CD4-positive, alpha-beta T cell treated with Interleukin-4 for 1 hour (primary cell): ENCODE results near the gene LAPTM5.
A peak's percentile ranks its signal among the peaks of the same experiment; 100 is the strongest.

Experiments used
- DNase-seq, 2 donors: peaks; one replicate each; pipeline ENCODE4 v3.0.0-alpha.2; 2020 to 2022

Gene LAPTM5

GRCh38 chr1:30754684-30755171 is 2.8 kb downstream of the LAPTM5 start:
- DNase-seq: peak in 1 of 2 donors; percentile 87

- DNase-seq: peak; percentile 46 to 48
Measured at GRCh38 chr1:30753660-30754123, 3.9 kb downstream of the LAPTM5 start.

DNA sequence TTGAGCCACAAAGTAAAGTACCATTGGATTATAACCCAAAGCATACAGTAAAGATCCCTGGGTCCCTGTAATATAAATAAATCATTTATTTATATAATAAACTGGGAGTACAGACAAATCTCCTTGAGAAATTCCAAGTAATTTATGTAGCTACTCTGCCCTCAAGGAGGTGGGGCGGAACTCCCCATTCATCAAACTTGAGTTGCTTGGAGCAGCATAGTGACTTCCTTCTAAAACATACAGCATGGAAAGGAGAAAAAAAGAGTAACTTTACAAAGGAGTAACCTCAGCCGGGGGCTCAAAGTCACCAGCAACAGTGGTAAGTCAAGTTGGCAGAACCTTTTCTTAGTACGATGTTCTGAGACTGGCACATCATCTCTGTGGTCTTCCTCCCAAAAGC is 4.5 kb downstream of the LAPTM5 start:
- no peak for DNase-seq

GRCh38 chr1:30752651-30752908 is 5.0 kb downstream of the LAPTM5 start:
- DNase-seq: no peak

DNA sequence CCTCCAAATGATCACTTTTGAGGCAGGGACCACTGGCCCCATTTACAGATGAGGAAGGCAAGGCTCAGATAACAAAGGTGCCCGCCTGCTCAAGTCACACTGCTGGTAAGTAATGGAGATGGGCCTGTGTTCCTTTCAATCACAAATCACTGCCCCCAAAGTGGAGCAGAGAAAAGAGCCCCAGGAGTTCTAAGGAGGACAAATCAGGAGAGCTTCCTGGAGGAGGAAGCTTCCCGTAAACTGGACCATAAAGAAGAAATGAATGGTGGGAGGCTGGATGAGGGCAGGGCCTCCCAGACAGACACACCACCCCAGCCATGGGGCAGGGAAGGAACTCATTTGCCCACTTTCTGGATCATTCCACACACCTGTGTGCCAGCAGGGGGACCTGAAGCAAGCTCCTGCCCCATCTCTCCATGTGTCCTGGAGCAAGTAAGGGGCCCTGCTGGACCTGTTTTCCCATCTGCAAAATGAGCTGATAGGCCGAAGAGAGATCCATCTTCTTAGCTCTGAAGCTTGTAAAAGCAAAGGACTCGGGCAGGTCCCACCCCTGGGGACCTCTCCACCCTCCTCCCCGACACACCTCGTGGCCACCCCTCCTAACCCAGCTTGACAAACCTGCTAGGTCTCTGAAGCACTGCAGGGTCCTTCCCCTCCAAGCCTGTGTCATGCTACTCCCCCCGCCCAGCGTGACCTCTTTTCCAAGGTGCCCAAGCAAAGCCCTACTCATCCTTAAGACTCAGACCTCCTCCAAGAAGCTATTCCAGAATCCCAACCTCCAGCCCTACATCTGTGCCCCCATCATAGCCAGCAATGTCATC is 5.5 kb downstream of the LAPTM5 start:
- DNase-seq: peak in 1 of 2 donors; percentile 33

GRCh38 chr1:30750731-30751291 is 6.8 kb downstream of the LAPTM5 start:
- peak; percentile 41 to 83 for DNase-seq

- peak; percentile 76 to 80 for DNase-seq
Measured at GRCh38 chr1:30749691-30750583, 7.6 kb downstream of the LAPTM5 start.

DNA sequence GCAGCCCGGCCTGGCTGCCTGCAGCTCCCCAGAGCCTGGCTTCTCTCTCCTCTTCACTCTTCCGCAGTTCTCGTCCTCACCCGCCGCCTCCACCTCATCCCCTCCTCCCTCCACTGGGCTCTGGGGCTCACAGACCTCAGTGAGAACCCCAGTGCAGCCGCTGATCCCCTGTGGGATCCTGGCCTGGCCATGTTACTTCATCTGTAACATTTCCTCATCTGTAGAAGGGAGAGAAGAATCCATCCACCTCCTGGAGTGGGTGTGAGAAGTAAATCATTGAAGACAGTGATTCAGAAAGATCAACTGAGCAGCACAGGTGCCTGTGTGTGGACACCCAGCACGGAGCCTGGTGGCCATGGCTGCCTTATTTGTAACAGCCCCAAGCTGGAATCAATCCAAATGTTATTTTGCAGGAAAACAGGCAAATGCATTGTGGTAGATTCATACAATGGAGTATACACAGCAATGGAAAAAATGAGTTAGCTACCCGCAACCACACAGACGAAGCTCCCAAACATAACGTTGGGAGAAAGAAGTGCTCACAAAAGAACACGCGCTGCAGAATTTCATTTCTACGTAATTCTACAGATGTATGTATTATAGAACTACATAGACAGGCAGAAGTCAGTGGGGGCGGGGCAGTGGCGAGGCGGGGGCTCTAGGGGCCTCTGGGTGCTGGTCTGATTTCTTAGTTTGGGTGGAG is 8.7 kb downstream of the LAPTM5 start:
- DNase-seq: no peak

DNA sequence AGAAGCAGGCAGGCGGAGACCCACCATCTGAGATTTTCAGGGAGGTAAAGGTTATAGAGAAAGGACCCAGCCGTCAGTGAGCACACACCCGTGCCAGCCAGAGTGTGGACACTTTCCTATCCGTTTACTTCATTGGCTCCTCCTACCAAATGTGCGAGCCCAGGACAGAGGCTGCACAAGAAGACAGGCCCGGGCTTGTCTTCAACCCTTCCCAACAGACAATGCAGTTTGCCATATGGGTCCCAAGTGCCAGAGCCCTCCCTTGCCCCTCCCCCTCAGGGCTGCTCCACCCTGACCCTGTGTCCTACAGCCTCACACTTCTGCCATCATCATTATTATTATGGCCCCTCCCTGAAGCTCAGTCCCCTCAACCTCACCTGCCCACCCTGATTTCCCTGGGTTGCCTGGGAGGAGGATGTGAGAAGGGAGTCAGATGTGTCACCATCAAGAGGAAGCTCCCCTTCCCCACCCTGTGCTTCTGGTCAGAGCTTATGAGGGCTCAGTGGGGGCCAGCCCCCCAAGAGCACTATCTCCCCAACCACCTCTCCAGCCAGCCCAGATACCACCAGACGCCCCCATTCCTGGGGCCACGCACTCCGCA is 9.4 kb downstream of the LAPTM5 start:
- no peak for DNase-seq

- no peak for DNase-seq
Measured at GRCh38 chr1:30747033-30748008, 10.3 kb downstream of the LAPTM5 start.

DNA sequence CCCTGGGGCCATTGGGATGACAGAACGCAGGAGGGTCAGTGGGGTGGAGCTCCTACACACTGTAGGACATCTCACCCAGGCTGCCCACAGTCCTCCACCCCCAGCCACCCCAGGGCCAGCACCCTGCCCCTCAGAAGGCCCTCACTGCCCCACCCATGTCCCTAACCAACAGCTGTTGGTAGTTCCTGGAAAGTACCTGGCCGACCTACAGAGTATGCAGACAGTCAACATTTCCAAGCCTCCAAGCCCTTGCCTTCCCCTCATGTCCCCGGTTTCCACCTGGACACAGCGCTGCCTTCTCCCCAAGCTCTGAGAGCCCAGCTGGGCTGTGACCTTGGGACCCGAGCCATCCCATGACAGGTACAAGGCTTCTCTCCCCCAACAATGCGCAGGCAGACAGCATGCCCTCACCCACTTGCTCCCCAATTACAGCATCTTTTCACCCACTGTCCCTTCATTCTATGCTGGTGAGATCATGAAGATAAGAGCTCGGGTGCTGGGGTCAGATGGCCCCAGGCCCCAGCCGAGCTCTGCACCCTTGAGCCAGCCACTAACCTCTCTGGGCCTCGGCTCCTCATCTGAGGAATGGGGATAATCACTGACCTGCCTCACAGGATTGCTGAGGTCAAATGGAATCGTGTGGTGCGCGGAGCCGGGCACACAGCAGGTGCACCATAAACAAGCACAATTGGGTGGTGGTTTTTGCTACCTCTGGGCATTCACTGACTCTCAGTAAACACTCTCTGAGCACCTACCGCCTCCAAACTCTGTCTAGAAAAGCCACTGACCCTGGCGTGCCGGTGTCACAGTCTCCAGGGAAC is 11.2 kb downstream of the LAPTM5 start:
- no peak for DNase-seq

DNA sequence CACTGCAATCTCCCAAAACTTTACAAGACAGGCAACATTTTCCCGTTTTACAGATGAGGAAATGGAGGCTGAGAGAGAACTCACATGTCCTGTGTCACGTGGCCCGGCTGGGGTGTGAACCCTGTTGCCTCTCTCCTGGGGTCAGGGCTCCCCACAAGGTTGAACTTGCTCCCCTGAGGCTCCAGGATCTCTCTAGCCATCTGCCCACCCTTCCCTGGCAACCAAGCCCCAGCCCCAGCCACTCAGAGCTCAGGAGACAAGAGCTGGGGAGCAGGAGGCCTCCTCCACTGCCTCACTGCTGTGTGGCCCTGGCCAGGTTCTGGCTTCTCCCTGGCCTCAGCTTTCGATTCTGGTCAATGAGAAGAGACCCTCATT is 11.8 kb downstream of the LAPTM5 start:
- no peak for DNase-seq

DNA sequence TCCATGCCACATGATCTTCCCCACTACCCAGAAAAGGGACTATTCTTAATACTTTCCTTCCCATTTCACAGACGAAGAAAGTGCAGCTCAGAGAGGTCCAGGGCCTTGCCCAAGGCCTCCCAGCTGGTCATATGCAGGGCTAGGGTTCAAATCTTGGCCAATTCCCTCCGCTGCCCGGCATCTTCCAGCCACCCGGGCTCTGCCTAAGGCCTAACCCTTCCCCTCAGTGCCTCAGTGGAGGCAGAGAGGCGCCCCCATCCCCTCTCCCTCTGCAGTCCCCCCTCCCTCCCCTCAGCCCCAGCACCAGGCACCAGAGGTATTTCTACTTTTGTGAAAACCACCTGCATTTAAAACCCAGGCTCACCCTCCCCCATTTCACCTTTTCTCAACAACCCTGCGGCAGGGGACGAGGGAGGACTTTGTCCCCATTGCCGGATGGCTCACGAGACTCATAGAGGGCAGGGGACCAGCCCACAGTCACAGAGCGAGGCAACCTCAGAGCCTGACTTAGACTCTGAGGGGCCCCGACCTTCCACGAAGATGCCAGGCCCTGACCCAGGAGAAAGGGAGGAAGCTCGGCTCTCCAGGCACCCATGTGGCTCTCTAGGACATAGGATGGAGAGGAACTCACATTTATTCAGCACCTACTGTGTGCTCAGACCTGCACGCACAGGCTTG is 12.3 kb downstream of the LAPTM5 start:
- DNase-seq: no peak

DNA sequence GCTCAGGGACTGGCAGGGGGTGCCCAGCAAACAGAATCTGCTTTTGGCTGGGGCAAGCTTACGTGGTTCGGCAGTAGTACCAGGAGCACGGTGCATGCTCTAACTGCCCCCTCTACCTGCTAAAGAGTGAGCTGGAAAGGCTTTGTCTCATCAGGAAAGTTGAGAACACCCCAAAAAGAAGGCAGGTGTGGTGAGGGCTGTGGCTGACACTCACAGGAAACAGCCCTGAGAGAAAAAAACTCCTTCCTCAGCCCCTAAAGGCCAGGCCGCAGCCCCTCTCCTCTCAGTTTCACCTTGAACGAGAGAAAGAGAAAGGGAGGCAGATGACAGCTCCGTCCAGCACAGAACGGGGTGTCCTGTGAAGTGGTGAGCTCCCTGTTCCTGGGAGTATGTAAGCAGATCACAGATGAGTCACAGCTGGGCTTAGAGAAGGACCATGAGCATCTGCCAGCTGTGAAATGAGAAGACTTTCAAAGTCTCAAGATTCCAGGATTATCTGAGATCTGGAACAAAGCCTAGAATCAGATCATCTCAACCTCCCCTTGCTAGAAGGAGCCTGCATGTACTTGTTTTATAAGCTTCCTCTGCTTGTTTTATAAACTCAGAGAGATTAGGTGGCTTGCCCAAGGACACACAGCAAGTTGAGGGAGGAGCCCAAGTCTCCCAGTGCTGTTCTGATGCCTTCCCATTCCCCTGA is 13.4 kb downstream of the LAPTM5 start:
- DNase-seq: peak; percentile 32 to 65

DNA sequence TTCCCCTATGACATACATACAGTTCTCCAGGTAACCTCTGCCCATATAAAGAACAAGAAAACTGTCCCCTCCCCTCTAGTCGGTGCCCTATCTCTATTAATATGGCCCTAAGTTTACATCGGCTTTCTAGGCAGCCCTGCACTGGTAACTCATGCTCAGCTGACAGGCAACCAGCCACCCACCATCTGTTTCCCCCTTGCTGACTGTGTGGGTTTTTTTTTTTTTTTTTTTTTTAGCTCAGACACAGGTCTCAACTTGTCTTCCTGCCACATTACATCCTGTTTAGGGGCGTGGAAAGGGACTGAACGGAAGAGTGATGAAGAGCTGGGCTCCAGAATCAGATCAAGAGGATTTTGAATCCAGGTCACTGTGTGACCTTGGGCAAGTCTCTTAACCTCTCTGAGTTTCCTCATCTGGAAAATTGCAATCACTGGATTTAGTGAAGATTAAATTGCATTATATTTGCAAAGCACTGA is 14.0 kb downstream of the LAPTM5 start:
- DNase-seq: peak; percentile 86 to 87

- no peak for DNase-seq
Measured at GRCh38 chr1:30742963-30743559, 14.5 kb downstream of the LAPTM5 start.

- no peak for DNase-seq
Measured at GRCh38 chr1:30742300-30742962, 15.1 kb downstream of the LAPTM5 start.
